T-helper 17 cell (primary cell): ENCODE results near the gene ROR2. TPM values are rescaled to one million over a fixed set of nuclear protein-coding genes. Genes with fewer than 3 reads are reported as not detected.
"Not testable (repeated sequence)": the region's sequence is repeated elsewhere in the genome, so short reads cannot be mapped to it uniquely, and the experiment has no call there.

Experiments
- ATAC-seq: fragments of 150-1000 bp; cut with Tn5 transposase; 2 replicates; pipeline ENCODE4 v1.10.0; 2021; ENCODE audit warnings: mild to moderate bottlenecking, moderate library complexity
- DNase-seq, 3 donors: peaks; one replicate each; pipeline versions ENCODE4 v3.0.0 to v3.0.0-alpha.2; 2020 to 2021
- H3K9me3 ChIP-seq: one replicate; pipeline ENCODE4 v1.7.0; 2013; ENCODE audit warnings: low read length, mild to moderate bottlenecking; ENCODE audit not compliant: control insufficient read depth, poor library complexity, severe bottlenecking
- H3K27ac Mint-ChIP-seq: one replicate; pipeline ENCODE4 v1.8.0; 2022; ENCODE audit warnings: mild to moderate bottlenecking, moderate library complexity, mixed read lengths
- H3K27me3 Mint-ChIP-seq: one replicate; pipeline ENCODE4 v1.8.0; 2022; ENCODE audit warnings: mixed read lengths
- H3K36me3 Mint-ChIP-seq: one replicate; pipeline ENCODE4 v1.8.0; 2022; ENCODE audit warnings: low read depth, mixed read lengths
- H3K4me1 Mint-ChIP-seq: one replicate; pipeline ENCODE4 v1.8.0; 2022; ENCODE audit warnings: mild to moderate bottlenecking, mixed read lengths
- H3K4me3 Mint-ChIP-seq: one replicate; pipeline ENCODE4 v1.8.0; 2022; ENCODE audit warnings: mild to moderate bottlenecking, moderate library complexity, mixed read lengths
- total RNA-seq, 4 donors: library from RNA in 2 of 4; stranded (reverse) in 2 of 4; gene quantifications; one replicate each; pipeline ENCODE4 v1.2.3 and lab custom pipeline; 2022 to 2026

The ROR2 gene
- total RNA-seq, 2 donors from 2014 or later, result 0.22 to 0.37 TPM

DNA sequence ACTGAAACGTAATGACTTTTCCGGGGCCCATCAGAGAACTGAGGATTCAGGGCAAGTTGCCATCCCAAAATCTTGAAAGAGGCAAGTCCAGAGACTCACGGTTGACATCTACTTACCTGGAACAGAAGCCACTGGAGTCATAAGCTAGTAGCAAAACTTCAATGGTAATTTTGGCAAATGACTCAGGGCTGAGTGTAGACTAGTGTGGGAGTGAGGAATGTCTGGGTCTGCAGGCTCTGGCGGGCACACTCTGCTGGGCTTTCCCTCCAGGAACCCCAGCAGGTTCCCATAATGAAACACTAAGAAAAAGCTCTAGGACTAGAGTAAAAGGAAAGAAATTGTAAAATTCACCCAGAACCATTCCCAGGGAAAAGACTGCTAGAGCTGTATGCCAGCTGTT is 403.5 kb downstream of the ROR2 start:
- no peaks in the 10 kb centered on the region for H3K4me1 Mint-ChIP-seq
- H3K27me3 Mint-ChIP-seq, result peaks cover 16% of the 10 kb centered on the region
- no peaks in the 10 kb centered on the region for H3K36me3 Mint-ChIP-seq
- no peak for DNase-seq
- H3K9me3 ChIP-seq, result no peaks in the 10 kb centered on the region
- no peak overlapping the region for H3K27ac Mint-ChIP-seq
- ATAC-seq, result no peak
- no peak overlapping the region for H3K4me3 Mint-ChIP-seq

- DNase-seq, result no peak
- Mint-ChIP-seq H3K27me3 (no peaks in the 10 kb centered on the region), H3K4me1 (peaks cover 7% of the 10 kb centered on the region), H3K36me3 (no peaks in the 10 kb centered on the region), H3K4me3 (no peak overlapping the region), H3K27ac (no peak overlapping the region)
- no peaks in the 10 kb centered on the region for H3K9me3 ChIP-seq
- no peak for ATAC-seq
Measured at GRCh38 chr9:91541734-91542133, 408.3 kb downstream of the ROR2 start.

DNA sequence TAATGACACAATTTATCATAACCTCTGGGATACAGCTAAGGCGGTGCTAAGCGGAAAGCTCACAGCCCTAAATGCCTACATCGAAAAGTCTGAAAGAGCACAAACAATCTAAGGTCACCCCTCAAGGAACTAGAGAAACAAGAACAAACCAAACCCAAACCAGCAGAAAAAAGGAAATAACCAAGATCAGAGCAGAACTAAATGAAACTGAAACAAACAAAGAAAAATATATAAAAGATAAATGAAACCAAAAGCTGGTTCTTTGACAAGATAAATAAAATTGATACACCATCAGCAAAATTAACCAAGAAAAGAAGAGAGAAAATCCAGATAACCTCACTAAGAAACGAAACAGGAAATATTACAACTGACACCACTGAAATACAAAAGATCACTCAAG is 409.5 kb downstream of the ROR2 start:
- not testable (repeated sequence) for H3K27me3 Mint-ChIP-seq, H3K4me1 Mint-ChIP-seq, H3K27ac Mint-ChIP-seq, H3K9me3 ChIP-seq, DNase-seq, ATAC-seq, H3K36me3 Mint-ChIP-seq
- peak overlapping the region; percentile 42 for H3K4me3 Mint-ChIP-seq

GRCh38 chr9:91536211-91536691 is 413.8 kb downstream of the ROR2 start:
- H3K36me3 Mint-ChIP-seq, result no peaks in the 10 kb centered on the region
- H3K4me3 Mint-ChIP-seq, result no peak overlapping the region
- H3K27me3 Mint-ChIP-seq, result peaks cover 38% of the 10 kb centered on the region
- peaks cover 9% of the 10 kb centered on the region for H3K4me1 Mint-ChIP-seq
- DNase-seq, result no peak
- H3K27ac Mint-ChIP-seq, result no peak overlapping the region
- no peak for ATAC-seq
- H3K9me3 ChIP-seq, result no peaks in the 10 kb centered on the region

DNA sequence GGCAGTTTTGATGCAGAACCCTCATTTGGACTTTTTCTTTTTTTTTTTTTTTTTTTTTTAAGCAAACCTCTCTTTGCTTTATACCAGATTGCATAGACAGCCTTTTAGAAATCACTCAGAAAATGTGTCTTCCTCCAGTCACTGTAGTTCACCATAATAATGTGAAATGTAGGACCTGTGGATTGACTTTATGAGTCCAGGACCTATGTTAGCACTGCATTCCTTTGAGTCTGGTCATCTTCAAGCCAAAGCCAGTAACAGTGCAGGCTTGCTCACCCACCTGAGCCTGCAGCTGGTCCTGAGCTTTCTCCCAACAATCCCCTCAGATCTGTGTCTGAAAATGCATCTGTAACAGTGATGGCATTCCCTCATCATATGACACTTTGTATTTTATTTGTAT is 415.7 kb downstream of the ROR2 start:
- no peak for DNase-seq
- Mint-ChIP-seq H3K4me3 (no peak overlapping the region), H3K4me1 (peaks cover 3% of the 10 kb centered on the region)

GRCh38 chr9:91533382-91533781 is 416.6 kb downstream of the ROR2 start:
- Mint-ChIP-seq H3K36me3 (no peaks in the 10 kb centered on the region), H3K27ac (no peak overlapping the region), H3K4me3 (no peak overlapping the region), H3K4me1 (peaks cover 3% of the 10 kb centered on the region), H3K27me3 (peaks cover 42% of the 10 kb centered on the region)
- no peak for ATAC-seq
- no peaks in the 10 kb centered on the region for H3K9me3 ChIP-seq
- DNase-seq, result no peak

More for the DNA sequence above, 415.7 kb downstream of the ROR2 start:
- H3K36me3 Mint-ChIP-seq, result no peaks in the 10 kb centered on the region
- no peaks in the 10 kb centered on the region for H3K9me3 ChIP-seq
- no peak for ATAC-seq
- H3K27ac Mint-ChIP-seq, result no peak overlapping the region
- peaks cover 42% of the 10 kb centered on the region for H3K27me3 Mint-ChIP-seq

DNA sequence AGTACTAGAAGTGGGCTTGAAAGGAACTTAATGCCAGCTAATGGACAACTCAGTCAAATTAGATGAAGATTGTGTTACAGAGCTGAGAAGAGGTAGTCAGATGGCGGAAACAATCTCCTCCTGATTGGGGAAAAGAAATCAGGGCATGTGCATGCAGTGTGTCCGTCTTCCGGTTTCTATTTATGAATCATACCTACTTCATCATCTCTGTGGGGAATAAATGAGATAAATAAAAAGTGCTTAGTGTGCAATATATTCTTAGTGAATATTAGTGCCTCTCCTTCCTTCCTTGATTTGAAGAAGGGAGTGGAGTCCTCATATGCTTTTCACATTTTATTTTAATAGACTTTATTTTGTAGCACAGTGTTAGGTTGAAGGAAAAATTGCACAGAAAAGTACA is 417.7 kb downstream of the ROR2 start:
- DNase-seq (no peak), ATAC-seq (no peak)
- Mint-ChIP-seq H3K4me3 (no peak overlapping the region), H3K27ac (no peak overlapping the region), H3K4me1 (peaks cover 3% of the 10 kb centered on the region), H3K36me3 (no peaks in the 10 kb centered on the region), H3K27me3 (peaks cover 42% of the 10 kb centered on the region)
- H3K9me3 ChIP-seq, result no peaks in the 10 kb centered on the region

GRCh38 chr9:91530829-91531228 is 419.2 kb downstream of the ROR2 start:
- Mint-ChIP-seq H3K27me3 (peaks cover 36% of the 10 kb centered on the region), H3K27ac (no peak overlapping the region), H3K4me1 (peaks cover 3% of the 10 kb centered on the region), H3K36me3 (no peaks in the 10 kb centered on the region), H3K4me3 (no peak overlapping the region)
- ATAC-seq (no peak), DNase-seq (no peak)
- no peaks in the 10 kb centered on the region for H3K9me3 ChIP-seq

DNA sequence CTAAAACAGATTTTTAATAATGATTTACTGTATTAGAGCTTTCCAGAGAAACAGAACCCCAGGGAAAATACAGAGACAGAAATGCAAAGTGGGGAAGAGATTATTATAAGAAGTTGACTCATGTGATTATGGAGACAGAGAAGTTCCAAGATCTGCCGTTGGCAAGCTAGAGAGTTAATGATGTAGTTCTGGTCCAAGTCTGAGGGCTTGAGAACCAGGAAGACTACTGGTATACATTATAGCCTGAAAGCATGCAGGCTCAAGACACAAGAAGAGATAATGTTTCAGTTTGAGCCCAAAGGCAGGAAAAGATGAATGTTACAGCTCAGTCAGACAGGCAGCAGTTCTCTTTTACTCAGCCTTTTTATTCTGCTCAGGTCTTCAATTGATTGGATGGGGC is 427.5 kb downstream of the ROR2 start:
- peaks cover 24% of the 10 kb centered on the region for H3K27me3 Mint-ChIP-seq
- no peak overlapping the region for H3K27ac Mint-ChIP-seq
- H3K4me3 Mint-ChIP-seq, result no peak overlapping the region
- no peaks in the 10 kb centered on the region for H3K9me3 ChIP-seq
- ATAC-seq, result no peak
- H3K36me3 Mint-ChIP-seq, result no peaks in the 10 kb centered on the region
- DNase-seq, result no peak
- no peaks in the 10 kb centered on the region for H3K4me1 Mint-ChIP-seq

- H3K36me3 Mint-ChIP-seq, result no peaks in the 10 kb centered on the region
- no peaks in the 10 kb centered on the region for H3K9me3 ChIP-seq
- no peak for DNase-seq
- no peak overlapping the region for H3K27ac Mint-ChIP-seq
- no peaks in the 10 kb centered on the region for H3K4me1 Mint-ChIP-seq
- ATAC-seq, result no peak
- peaks cover 36% of the 10 kb centered on the region for H3K27me3 Mint-ChIP-seq
- no peak overlapping the region for H3K4me3 Mint-ChIP-seq
Measured at GRCh38 chr9:91519520-91520277, 430.3 kb downstream of the ROR2 start.

GRCh38 chr9:91518462-91518861 is 431.6 kb downstream of the ROR2 start:
- ATAC-seq, result no peak
- Mint-ChIP-seq H3K36me3 (no peaks in the 10 kb centered on the region), H3K4me3 (no peak overlapping the region), H3K27me3 (peaks cover 45% of the 10 kb centered on the region), H3K27ac (no peak overlapping the region), H3K4me1 (no peaks in the 10 kb centered on the region)
- H3K9me3 ChIP-seq, result no peaks in the 10 kb centered on the region
- no peak for DNase-seq

- no peaks in the 10 kb centered on the region for H3K36me3 Mint-ChIP-seq
- no peaks in the 10 kb centered on the region for H3K4me1 Mint-ChIP-seq
Measured at GRCh38 chr9:91517801-91518200, 432.2 kb downstream of the ROR2 start.

DNA sequence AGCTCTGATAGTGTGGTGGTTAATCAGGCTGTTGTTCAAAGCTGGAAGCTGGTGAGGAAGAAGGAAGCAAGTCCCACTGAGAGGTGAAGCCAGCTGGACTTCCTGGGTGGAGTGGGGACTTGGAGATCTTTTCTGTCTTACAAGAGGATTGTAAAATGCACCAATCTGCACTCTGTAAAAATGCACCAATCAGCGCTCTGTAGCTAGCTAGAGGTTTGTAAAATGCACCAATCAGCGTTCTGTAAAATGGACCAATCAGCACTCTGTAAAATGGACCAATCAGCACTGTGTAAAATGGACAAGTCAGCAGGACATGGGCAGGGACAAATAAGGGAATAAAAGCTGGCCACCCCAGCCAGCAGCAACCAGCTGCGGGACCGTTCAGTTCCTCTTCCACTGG is 432.7 kb downstream of the ROR2 start:
- not testable (repeated sequence) for DNase-seq, H3K4me1 Mint-ChIP-seq, H3K36me3 Mint-ChIP-seq, H3K4me3 Mint-ChIP-seq, H3K9me3 ChIP-seq, H3K27ac Mint-ChIP-seq, ATAC-seq
- H3K27me3 Mint-ChIP-seq, result peaks cover 48% of the 10 kb centered on the region

More at GRCh38 chr9:91517801-91518200, 432.2 kb downstream of the ROR2 start:
- H3K27me3 Mint-ChIP-seq, result peaks cover 48% of the 10 kb centered on the region
- ATAC-seq, result no peak
- DNase-seq, result no peak
- H3K27ac Mint-ChIP-seq, result no peak overlapping the region
- H3K9me3 ChIP-seq, result no peaks in the 10 kb centered on the region
- no peak overlapping the region for H3K4me3 Mint-ChIP-seq

DNA sequence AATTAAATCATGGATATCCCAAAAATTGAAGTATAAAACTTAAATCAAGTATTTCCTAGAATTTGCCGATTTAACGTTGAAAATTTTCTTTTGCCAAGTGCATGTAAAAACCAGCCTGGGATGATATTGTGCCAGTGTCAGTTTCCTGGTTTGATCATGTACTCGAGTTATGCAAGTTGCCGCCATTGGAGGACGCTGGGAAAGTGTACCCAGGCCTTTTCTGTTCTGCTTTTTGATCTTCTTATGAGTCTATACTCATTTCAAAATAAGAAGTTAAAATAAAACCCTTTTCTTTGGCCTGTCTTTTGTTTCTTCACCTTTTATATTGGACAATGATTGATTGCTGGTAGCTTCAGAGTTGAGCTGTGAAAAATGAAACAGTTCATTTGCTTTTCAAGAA is 433.3 kb downstream of the ROR2 start:
- Mint-ChIP-seq H3K36me3 (no peaks in the 10 kb centered on the region), H3K27ac (no peak overlapping the region), H3K4me3 (no peak overlapping the region), H3K27me3 (peaks cover 44% of the 10 kb centered on the region), H3K4me1 (no peaks in the 10 kb centered on the region)
- no peak for ATAC-seq
- DNase-seq, result no peak
- H3K9me3 ChIP-seq, result peaks cover 2% of the 10 kb centered on the region
